Hepatocyte (in vitro differentiated cells): ENCODE results near the gene KIF25.
"Not testable (repeated sequence)": the region's sequence is repeated elsewhere in the genome, so short reads cannot be mapped to it uniquely, and the experiment has no call there.

Experiments
- EZH2phosphoT487 ChIP-seq: fragments of 200-600 bp; sonication (generic); IDR thresholded peaks from one replicate; pipeline ENCODE4 v1.6.1; 2018; ENCODE audit warnings: antibody characterized with exemption, mild to moderate bottlenecking, low read depth, moderate library complexity; ENCODE audit not compliant: unreplicated experiment, severe bottlenecking
- TF ChIP-seq, protein P1 (sequence below): fragments of 200-600 bp; sonication (generic); IDR thresholded peaks from 2 replicates; pipeline ENCODE4 v1.5.1; 2016; ENCODE audit warnings: antibody characterized with exemption, mild to moderate bottlenecking; ENCODE audit not compliant: poor library complexity

DNA sequence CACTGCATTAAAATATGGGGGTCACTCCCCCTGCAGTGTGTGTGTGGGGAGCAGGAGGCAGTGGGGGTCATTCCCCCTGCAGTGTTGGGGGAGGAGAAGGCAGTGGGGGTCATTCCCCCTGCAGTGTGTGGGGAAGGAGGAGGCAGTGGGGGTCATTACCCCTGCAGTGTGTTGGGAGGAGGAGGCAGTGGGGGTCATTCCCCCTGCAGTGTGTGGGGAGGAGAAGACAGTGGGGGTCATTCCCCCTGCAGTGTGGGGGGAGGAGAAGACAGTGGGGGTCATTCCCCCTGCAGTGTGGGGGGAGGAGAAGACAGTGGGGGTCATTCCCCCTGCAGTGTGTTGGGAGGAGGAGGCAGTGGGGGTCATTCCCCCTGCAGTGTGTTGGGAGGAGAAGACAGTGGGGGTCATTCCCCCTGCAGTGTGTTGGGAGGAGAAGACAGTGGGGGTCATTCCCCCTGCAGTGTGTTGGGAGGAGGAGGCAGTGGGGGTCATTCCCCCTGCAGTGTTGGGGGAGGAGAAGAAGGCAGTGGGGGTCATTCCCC, 21.3 kb upstream of the KIF25 start:
- TF ChIP-seq, protein P1, sequence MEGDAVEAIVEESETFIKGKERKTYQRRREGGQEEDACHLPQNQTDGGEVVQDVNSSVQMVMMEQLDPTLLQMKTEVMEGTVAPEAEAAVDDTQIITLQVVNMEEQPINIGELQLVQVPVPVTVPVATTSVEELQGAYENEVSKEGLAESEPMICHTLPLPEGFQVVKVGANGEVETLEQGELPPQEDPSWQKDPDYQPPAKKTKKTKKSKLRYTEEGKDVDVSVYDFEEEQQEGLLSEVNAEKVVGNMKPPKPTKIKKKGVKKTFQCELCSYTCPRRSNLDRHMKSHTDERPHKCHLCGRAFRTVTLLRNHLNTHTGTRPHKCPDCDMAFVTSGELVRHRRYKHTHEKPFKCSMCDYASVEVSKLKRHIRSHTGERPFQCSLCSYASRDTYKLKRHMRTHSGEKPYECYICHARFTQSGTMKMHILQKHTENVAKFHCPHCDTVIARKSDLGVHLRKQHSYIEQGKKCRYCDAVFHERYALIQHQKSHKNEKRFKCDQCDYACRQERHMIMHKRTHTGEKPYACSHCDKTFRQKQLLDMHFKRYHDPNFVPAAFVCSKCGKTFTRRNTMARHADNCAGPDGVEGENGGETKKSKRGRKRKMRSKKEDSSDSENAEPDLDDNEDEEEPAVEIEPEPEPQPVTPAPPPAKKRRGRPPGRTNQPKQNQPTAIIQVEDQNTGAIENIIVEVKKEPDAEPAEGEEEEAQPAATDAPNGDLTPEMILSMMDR, result not testable (repeated sequence)
- not testable (repeated sequence) for TF ChIP-seq EZH2phosphoT487
